Measurements from ENCODE around the gene REPIN1. TPM values are rescaled to one million over a fixed set of nuclear protein-coding genes. Genes with fewer than 3 reads are reported as not detected.

REPIN1 gene
- total RNA-seq, 1 donor from 2014 or later: 146 TPM

DNA sequence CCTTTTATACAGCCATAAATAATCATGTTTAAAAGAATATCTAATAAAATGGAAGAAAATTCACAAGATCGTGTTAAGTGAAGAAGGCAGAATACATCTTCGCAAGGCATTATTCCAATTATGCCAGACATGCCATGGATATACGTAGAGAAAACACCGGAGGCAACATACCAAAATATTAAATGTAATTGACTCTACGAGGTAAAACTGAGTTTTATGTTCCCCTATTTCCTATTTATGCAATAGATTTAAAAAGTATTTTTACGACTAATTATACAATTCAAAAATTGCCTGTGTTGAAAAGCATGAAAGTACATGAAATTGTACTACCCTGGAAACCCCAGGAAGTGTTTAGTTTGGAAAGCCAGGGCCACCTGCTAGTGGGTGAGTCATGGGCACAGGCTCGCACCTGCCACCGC is 936 bp upstream of the REPIN1 start:
- TF ChIP-seq, protein P1, sequence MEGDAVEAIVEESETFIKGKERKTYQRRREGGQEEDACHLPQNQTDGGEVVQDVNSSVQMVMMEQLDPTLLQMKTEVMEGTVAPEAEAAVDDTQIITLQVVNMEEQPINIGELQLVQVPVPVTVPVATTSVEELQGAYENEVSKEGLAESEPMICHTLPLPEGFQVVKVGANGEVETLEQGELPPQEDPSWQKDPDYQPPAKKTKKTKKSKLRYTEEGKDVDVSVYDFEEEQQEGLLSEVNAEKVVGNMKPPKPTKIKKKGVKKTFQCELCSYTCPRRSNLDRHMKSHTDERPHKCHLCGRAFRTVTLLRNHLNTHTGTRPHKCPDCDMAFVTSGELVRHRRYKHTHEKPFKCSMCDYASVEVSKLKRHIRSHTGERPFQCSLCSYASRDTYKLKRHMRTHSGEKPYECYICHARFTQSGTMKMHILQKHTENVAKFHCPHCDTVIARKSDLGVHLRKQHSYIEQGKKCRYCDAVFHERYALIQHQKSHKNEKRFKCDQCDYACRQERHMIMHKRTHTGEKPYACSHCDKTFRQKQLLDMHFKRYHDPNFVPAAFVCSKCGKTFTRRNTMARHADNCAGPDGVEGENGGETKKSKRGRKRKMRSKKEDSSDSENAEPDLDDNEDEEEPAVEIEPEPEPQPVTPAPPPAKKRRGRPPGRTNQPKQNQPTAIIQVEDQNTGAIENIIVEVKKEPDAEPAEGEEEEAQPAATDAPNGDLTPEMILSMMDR (IDR thresholded peaks at IDR 0.05; ENCODE audit: partially characterized antibody, unreplicated experiment): no peak
- Mint-ChIP-seq H3K9me3 (ENCODE audit: unreplicated experiment) (peaks cover 16% of the 10 kb centered on the region), H3K27me3 (ENCODE audit: unreplicated experiment) (peaks cover 3% of the 10 kb centered on the region), H3K36me3 (ENCODE audit: unreplicated experiment) (no peaks in the 10 kb centered on the region), H3K27ac (ENCODE audit: unreplicated experiment) (peak overlapping the region; percentile 91), H3K4me1 (ENCODE audit: low read depth, unreplicated experiment) (peaks cover 10% of the 10 kb centered on the region), H3K4me3 (ENCODE audit: unreplicated experiment) (peak overlapping the region; percentile 78)
- no peak for DNase-seq

DNA sequence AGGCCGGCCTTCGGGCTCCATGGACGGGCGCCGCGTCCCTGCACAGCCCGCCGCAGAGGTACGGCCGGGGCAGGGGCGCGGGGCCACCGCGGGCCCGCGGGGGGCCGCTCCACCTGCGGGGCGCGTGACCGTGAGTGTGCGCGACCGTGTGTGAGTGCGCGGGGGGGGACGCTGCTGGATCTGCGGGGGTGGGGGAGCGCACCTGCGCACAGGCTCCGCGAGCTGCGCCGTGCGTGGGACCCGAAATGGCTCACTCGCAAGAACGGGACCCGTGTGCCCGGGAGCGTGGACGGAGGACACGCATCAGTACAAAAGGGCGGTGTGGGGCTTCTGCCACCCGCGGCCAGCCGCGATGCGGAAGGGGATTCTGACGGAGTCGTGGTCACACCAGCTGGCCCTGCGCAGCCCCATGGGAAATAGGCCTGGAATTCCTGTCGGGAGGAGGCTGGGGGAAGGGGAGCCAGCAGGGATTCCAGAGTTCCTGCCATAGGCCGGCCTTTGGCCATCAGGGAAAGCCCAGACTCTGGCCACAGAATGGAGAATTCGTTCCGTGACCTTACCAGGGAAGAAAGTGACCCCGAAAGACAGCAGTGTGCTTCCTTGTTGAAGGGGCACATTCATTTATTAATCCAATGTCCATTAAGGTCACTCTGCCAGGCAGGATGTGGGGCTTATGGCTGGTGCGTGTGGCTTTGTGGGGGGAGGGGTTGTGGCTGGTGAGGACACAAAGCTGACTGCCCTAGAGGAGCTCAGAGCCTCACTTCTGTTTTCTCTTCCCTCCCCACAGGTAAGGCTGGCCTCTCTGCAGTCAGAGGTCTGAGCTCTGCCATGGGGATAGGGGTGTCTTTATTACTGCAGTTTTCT is 494 bp downstream of the REPIN1 start:
- Mint-ChIP-seq H3K9me3 (ENCODE audit: unreplicated experiment) (peaks cover 16% of the 10 kb centered on the region), H3K36me3 (ENCODE audit: unreplicated experiment) (no peaks in the 10 kb centered on the region), H3K27ac (ENCODE audit: unreplicated experiment) (peak overlapping the region; percentile 99), H3K27me3 (ENCODE audit: unreplicated experiment) (peaks cover 3% of the 10 kb centered on the region), H3K4me1 (ENCODE audit: low read depth, unreplicated experiment) (peaks cover 15% of the 10 kb centered on the region), H3K4me3 (ENCODE audit: unreplicated experiment) (peak overlapping the region; percentile 96)
- DNase-seq: peak; percentile 91
- TF ChIP-seq, protein P1 (IDR thresholded peaks at IDR 0.05; ENCODE audit: partially characterized antibody, unreplicated experiment): no peak

DNA sequence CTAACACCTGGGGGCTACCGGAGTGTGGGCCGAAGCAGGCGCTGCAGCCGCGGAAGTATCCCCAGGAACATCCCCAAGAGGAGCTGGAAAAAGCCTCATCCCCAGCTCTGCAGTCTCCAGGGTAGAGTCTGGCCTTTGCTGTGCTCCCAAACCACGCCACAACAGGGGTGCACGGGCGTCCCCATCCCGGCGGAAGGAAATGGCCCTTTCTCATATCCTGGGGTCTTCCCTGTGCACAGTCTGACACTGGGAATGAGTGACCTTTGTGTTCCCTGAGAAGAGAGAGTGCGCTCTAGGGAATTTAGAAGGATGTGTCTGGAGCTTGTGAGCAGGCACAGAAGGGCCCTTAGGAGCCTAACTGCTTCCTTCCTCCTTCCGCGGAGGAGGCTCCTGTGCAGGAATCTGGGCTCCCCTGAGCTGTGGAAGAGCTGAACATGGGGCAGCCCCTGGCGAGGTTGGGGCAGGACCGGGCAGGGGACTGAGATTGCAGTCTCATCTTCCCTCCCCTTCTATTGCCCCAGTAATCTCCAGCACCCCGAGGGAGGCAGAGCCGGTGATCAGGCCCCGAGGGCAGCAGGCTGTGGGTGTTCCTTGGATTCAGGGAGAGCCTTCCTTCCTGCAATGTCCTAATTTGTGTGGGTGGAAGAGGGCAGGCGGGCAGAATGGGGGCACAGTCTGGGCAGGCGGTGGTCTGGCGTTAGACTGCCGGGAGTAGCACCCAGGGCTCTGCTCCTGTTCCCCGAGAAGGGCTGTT is 1.3 kb downstream of the REPIN1 start:
- Mint-ChIP-seq H3K4me3 (ENCODE audit: unreplicated experiment) (peak overlapping the region; percentile 96), H3K27me3 (ENCODE audit: unreplicated experiment) (peaks cover 9% of the 10 kb centered on the region), H3K27ac (ENCODE audit: unreplicated experiment) (peak overlapping the region; percentile 99), H3K36me3 (ENCODE audit: unreplicated experiment) (no peaks in the 10 kb centered on the region), H3K4me1 (ENCODE audit: low read depth, unreplicated experiment) (peaks cover 15% of the 10 kb centered on the region), H3K9me3 (ENCODE audit: unreplicated experiment) (peaks cover 16% of the 10 kb centered on the region)
- TF ChIP-seq, protein P1 (IDR thresholded peaks at IDR 0.05; ENCODE audit: partially characterized antibody, unreplicated experiment): no peak
- no peak for DNase-seq

DNA sequence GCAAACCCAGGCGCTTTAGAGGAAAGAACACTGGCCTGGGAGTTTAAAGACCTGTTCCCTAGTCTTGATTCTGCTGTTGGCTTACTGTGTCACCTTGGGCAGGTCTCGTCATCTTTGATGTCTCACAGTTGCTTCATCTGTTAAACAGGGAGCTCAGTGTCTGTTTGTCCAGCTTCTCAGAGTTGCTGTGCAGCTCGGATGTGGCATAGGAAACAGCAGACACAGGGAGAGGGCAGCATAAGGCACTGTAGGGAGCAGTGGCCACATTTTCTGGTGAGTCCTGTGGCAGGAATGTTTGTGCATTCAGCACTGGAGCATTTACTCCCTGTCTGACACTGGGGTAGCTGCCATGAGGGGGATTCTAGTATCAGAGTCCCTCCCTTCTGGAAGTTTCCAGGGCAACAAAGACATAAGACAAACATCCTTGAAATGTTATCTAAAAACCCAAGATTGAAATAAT is 2.0 kb downstream of the REPIN1 start:
- Mint-ChIP-seq H3K4me3 (ENCODE audit: unreplicated experiment) (peak overlapping the region; percentile 96), H3K36me3 (ENCODE audit: unreplicated experiment) (no peaks in the 10 kb centered on the region), H3K9me3 (ENCODE audit: unreplicated experiment) (peaks cover 16% of the 10 kb centered on the region), H3K27ac (ENCODE audit: unreplicated experiment) (peak overlapping the region; percentile 68), H3K27me3 (ENCODE audit: unreplicated experiment) (peaks cover 9% of the 10 kb centered on the region), H3K4me1 (ENCODE audit: low read depth, unreplicated experiment) (peaks cover 15% of the 10 kb centered on the region)
- TF ChIP-seq, protein P1 (IDR thresholded peaks at IDR 0.05; ENCODE audit: partially characterized antibody, unreplicated experiment): no peak
- no peak for DNase-seq

Data from glutamatergic neuron (in vitro differentiated cells).